Femur (tissue), 1 donor: ENCODE measurements around the gene SLFN12L.

Source experiments
- DNase-seq: peaks from one replicate; pipeline ENCODE4 v3.0.0-alpha.2; 2017

Gene SLFN12L

GRCh38 chr17:35423761-35424160 lies 113.7 kb downstream of the SLFN12L start:
- no peak for DNase-seq
